HG02588 (cell line): ENCODE data around the gene OBSCN.

Source experiments
- ATAC-seq: cut with Tn5 transposase; IDR thresholded peaks from one replicate; pipeline ENCODE4 v1.9.1; 2021; ENCODE audit warnings: mild to moderate bottlenecking, moderate library complexity; ENCODE audit not compliant: unreplicated experiment

Gene OBSCN

DNA sequence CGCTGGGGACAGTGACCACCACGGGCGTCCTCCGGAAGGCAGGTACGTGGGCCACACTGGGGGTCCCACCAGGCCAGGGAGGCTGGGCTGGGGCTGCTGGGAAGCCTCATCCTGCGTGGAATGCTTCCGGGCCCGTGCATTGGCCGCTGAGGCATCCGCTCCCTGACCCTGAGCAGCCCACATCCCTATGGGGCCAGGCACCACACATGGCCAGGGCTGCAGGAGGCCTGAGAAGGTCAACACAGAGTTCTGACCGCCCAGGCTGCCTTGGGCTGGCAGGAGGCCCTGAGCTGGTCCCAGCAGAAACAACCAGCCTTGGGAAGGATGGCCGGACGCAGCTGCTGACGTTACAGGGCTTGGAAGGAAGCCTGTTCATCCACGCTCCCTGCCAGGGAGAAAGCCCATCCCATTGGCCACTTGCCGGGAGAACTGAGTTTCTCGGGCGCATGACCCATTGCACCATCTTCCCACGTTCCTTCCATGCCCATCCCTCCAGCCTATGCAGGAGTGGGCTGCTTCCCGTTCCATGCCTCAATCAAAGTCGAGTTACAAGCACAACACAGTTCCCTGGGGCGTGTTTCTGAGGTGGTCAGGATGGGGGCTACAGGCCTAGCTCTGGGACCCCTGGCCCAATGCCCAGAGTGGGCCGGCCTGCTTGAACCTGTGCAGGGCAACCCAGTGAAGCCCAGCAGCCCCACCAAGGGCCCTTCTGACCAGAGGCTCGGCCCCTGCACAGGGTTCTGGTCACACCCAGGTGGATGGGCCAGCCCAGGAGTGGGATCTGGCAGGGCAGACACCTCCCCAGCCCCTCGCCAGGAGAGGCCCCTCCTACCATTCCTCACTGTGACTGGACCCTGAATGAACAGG is 167.1 kb downstream of the OBSCN start:
- ATAC-seq: no peak

- ATAC-seq: no peak
These were observed 167.9 kb downstream of the OBSCN start for GRCh38 chr1:228375578-228376261.

DNA sequence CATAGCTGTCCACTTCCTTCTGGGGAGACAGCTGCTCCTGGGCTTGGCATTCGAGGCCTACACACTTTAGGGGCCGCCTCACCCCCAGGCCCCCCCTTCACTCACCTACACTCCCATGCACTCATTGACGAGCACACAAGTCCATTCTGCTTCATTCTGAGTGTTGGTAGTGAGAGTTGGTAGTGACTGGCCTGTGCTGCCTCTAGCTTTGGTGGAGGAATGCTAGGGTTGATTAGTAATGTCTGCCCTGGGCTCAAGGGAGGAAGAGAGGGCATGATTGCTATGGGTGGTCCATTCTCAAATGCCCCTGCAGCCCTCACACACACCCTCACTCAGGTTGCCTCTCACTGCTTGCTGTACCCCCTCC is 168.4 kb downstream of the OBSCN start:
- no peak for ATAC-seq

DNA sequence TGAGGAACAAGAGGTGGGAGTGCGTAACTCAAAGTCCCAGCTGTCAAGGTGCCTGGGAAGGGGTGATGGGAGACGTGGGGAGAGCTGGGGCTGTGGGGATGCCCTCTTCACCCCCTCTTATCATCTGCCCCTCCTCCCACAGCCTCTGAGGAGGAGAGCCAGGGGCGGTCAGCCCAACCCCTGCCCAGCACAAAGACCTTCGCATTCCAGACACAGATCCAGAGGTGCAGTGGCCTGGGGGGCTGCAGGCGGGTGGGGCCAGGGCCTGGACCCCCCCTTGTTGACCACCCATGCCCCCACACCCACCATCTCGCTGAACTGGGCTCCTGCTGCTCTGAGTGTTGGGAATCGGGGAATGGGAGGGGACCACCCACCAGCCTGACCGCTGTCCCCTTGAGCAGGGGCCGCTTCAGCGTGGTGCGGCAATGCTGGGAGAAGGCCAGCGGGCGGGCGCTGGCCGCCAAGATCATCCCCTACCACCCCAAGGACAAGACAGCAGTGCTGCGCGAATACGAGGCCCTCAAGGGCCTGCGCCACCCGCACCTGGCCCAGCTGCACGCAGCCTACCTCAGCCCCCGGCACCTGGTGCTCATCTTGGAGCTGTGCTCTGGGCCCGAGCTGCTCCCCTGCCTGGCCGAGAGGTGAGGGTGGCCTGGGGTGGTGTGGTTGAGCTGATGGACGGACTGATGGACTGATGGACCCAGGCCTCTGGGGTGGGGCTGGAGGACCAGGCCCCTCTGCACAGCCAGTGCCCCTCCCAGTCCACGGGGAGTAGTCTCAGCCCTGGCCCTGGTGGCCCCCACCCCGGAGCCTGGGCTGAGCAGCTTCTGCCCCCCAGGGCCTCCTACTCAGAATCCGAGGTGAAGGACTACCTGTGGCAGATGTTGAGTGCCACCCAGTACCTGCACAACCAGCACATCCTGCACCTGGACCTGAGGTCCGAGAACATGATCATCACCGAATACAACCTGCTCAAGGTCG is 169.1 kb downstream of the OBSCN start:
- no peak for ATAC-seq

DNA sequence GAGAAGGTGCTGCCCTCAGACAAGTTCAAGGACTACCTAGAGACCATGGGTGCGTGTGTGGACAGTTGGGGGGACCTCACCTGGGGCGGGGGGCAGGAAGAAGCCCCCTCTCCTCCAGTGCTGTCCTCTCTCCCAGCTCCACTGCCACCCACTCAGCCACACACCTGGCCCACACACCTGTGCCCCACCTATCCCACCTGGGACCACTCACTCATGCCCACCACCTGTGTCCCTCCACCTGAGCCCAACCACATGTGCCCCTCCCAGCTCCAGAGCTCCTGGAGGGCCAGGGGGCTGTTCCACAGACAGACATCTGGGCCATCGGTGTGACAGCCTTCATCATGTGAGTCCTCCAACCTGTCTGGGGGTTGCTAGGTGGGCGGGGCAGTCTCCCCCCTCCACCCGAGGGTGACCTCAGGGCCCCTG is 169.8 kb downstream of the OBSCN start:
- ATAC-seq: no peak

DNA sequence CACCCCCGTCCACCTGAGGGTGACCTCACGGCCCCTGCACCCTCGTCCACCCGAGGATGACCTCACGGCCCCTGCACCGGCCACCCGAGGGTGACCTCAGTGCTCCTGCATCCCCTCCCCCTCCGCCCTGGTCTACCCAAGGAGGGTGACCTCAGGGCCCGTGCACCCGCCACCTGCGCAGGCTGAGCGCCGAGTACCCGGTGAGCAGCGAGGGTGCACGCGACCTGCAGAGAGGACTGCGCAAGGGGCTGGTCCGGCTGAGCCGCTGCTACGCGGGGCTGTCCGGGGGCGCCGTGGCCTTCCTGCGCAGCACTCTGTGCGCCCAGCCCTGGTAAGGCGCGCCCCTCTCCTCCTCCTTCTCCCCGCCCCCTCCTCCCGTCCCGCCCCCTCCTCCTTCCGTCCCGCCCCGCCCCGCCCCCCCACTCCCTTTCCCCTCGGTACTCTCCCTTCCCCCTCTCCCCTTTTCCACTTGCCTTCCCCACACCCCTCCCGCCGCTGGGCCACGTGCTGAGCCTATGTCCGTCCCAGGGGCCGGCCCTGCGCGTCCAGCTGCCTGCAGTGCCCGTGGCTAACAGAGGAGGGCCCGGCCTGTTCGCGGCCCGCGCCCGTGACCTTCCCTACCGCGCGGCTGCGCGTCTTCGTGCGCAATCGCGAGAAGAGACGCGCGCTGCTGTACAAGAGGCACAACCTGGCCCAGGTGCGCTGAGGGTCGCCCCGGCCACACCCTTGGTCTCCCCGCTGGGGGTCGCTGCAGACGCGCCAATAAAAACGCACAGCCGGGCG is 170.4 kb downstream of the OBSCN start:
- ATAC-seq: no peak

GRCh38 chr1:228378873-228379460 is 171.1 kb downstream of the OBSCN start:
- ATAC-seq: no peak

GRCh38 chr1:228379666-228380065 is 171.8 kb downstream of the OBSCN start:
- no peak for ATAC-seq

DNA sequence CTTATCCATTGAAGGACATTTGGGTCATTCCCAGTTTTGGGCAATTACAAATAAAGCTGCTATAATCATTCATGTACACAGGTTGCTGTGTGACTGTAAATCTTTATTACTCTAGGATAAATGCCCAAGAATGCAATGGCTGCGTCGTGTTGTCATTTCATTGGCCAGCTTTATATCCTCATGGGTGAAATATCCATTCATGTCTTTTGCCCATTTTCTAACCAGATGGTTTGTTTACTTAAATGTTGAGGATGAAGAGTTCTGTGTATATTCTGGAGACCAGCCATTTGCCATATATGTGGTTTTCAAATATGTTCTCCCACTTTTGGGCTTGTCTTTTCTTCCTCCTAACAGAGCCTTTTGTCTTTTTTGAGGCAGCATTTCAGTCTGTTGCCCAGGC is 173.5 kb downstream of the OBSCN start:
- ATAC-seq: no peak

DNA sequence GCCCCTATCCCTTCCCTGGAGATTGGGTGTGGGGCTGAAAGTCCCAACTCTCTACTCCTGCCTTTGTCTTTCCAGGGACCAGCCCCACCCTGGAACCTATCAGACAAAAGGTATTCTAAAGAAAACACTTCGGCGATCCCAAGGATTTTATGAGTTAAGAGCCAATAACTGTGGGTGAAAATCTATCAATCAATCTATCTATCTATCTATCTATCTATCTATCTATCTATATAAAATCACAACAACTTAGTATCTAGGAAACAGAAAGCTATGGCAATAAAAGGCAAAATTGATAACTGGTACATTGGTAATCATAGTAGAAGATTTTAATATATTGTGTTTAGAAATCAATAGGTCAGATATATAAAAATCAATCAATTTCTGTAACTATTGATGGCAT is 175.9 kb downstream of the OBSCN start:
- no peak for ATAC-seq

GRCh38 chr1:228385232-228385631 is 177.4 kb downstream of the OBSCN start:
- no peak for ATAC-seq

- no peak for ATAC-seq
These were observed 179.5 kb downstream of the OBSCN start for GRCh38 chr1:228387321-228387720.

DNA sequence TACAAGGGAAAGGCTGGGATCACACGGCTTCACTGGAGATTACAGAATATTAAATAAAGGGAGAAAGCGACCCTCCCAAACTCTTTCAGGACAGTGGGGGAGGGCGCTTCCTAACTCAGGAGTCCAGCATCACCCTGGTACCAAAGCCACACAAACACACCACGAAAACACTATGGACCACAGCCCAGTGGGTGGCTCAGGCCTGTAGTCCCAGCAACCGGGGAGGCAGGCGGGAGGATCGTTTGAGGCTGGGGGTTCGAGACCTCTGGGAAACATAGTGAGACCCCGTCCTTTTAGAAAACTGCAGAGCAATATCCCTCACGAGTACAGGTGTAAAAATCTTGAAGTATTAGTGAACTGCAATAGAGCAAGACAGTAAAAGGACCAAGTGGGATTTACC is 182.8 kb downstream of the OBSCN start:
- no peak for ATAC-seq

- no peak for ATAC-seq
These were observed 183.7 kb downstream of the OBSCN start for GRCh38 chr1:228391411-228392020.

DNA sequence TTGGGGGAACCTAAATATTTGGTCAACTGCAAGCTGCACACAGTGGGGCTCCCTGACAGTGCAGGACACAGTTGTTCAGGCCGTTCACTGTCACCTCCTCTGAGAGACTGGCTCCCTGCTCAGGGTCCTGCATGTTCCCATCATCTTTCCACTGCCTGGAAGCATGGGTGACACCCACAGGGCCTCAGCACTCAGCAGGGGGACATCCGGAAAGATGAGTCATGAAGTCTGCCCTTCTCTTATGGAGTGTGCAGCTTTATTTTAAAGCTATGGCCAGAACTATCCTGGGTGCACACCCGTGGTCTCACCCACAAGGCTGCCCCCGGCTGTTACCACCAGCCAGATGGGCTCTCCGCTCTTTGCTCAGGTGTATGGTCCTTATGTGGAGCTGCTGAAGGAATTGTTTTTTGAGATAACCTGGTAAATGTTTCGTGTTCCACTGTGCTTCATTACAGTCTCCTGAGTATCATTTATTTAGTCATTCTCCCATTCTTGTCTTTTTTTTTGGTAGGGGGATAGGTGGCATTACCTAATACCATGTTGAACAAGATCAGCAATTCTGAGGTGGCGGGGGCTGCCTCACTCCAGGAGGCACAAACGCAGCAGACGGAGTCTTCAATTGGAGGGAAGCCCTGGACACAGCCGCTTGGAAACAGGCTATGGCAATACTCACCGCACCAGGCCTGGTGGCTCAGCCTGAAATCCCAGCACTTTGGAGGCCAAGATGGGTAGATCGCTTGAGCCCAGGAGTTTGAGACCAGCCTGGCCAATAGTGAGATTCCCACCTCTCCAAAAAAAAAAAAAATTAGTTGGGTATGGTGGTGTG is 184.5 kb downstream of the OBSCN start:
- ATAC-seq: no peak

GRCh38 chr1:228393268-228393701 is 185.4 kb downstream of the OBSCN start:
- ATAC-seq: no peak

- no peak for ATAC-seq
These were observed 186.1 kb downstream of the OBSCN start for GRCh38 chr1:228393811-228394570.
